A549 (cell line): ENCODE data around the gene GNAT2.

Experiments
- EP300 ChIP-seq, 2 experiments: fragments of >200 bp; sonication (Bioruptor Twin); formaldehyde crosslinking; IDR thresholded peaks; 2 replicates in 1 of 2; 3 replicates in 1 of 2; pipeline ENCODE4 v1.6.1; 2016 to 2017
- JUN ChIP-seq, 2 experiments: fragments of >200 bp; sonication (Bioruptor Twin); formaldehyde crosslinking; IDR thresholded peaks; 2 replicates in 1 of 2; 3 replicates in 1 of 2; pipeline ENCODE4 v1.6.1; 2016 to 2017
- KDM1A ChIP-seq: fragments of 200-600 bp; sonication (generic); IDR thresholded peaks from 2 replicates; pipeline ENCODE4 v1.6.1; 2016; ENCODE audit warnings: low read depth, mild to moderate bottlenecking
- PHF8 ChIP-seq: fragments of 200-600 bp; sonication (generic); IDR thresholded peaks from 2 replicates; pipeline ENCODE4 v1.6.1; 2016; ENCODE audit warnings: low read depth, mild to moderate bottlenecking, antibody characterized with exemption, moderate library complexity, borderline replicate concordance

DNA sequence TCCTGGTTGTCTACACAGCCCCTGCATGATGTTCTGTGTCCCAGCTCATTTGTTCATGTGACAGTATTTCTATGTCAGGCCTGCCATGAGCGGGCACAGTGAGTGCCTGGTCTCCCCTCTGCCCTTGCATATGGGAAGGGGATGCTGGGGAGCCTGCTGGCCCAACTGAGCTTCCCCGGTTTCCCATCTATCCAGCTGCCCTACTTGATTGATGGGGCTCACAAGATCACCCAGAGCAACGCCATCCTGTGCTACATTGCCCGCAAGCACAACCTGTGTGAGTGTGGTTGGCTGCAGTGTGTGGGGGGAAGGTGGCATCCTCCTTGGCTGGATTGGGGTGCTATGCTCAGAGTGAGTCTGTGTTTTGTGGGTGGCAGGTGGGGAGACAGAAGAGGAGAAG is 38.0 kb upstream of the GNAT2 start:
- TF ChIP-seq PHF8 (no peak), JUN (IDR thresholded peaks at IDR 0.05) (no peak), KDM1A (no peak), EP300 (IDR thresholded peaks at IDR 0.05) (no peak)
